GM19193 (cell line): Measurements from ENCODE around the gene L1TD1.

Experiments used
- POLR2A ChIP-seq: IDR thresholded peaks from 4 replicates; pipeline ENCODE4 v1.6.1; 2011; ENCODE audit not compliant: insufficient read depth, insufficient read length; ENCODE audit errors: extremely low read depth

L1TD1 gene

DNA sequence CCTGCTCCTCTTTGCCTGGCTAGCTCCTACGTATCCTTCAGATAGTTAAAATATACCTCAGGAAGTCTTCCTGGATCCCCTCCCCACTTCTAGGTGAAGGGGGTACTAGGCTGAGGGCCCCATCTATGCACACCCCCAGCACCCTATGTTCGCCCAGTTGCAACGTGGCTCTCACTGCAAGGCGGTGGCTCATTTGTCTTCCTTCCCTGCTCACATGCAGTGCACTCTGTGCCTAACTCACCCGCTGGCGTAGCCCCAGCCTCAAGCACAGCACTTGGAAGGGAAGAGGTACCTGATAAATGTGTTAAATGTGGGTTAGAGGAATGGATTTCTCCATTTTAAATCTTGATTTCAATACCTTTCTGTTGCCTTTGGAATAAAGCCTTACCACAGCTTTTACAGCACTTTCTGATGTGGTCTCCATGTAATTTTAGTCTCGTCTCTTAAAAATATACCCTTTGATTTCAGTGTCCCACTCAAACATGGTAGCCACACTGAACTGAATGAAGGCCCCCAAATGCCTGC, 39.3 kb downstream of the L1TD1 start:
- no peak for TF ChIP-seq POLR2A

DNA sequence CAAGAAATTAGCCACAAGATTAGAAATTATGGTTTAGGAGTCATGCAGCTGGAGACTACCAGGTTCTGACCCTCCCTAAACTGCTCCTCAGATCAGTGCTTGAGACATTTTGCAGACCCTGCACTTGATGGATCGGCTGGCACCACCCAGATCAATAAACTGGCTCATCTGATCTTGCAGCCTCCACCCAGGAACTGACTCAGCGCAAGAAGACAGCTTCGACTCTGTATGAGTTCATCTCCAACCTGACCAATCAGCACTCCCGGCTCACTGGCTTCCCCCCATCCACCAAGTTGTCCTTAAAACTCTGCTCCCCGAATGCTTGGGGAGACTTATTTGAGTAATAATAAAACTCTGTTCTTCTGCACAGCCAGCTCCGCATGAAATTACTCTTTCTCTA, 40.0 kb downstream of the L1TD1 start:
- TF ChIP-seq POLR2A: no peak

DNA sequence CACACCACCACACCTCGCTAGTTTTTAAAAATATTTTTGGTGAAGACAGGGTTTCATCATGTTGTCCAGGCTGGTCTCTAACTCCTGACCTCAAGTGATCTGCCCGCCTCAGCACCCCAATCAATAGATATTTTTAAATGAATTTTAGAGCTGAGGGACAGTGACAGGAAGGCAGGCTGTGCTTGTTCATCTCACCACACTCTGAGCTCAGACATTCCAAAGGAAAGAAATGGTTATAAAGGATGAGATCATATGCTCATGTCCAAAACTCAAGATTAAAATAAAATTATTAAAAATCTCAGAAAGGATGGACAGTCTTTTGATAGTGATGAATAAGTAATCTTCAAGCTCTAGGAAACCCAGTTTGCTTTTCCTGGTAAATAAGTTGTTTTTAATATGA, 40.9 kb downstream of the L1TD1 start:
- no peak for TF ChIP-seq POLR2A

DNA sequence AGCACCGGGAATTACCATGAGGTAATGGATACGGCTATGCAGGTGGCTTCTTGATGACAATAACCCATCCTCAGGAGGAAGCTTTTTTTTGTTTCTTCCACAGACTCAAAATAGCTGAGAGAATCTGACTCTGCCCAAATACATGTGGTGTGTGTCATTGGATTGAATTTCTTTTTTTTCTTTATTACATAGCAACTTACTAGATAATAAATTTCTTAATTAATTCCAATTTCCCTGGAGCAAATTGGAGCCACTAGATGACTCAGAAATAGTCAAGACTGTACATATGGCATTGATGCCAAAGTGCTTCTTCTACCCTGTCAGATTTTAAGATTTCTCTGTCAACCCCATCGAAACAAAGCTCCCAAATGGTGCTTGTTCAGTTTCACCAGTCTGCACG, 42.7 kb downstream of the L1TD1 start:
- no peak for TF ChIP-seq POLR2A

DNA sequence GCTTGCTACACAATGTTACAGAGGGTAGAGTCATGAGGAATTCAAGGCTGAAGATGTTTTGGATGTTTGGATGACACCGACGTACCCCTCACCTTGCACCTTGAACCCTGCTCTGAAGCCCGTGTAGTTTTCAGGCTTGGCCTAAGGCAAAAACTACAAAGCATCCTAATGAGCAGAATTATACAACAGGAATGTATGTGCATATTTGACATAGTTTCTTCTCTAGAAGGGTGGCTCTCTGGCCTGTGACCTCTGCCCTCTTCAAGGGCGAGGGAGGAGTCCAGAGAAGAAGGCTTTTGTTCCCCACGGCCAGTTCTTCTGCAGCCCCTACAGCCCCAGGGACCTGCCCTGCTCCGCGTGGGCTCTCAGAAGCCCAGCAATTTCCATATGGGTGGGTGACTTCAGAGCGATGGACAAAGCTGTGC, 43.3 kb downstream of the L1TD1 start:
- no peak for TF ChIP-seq POLR2A

DNA sequence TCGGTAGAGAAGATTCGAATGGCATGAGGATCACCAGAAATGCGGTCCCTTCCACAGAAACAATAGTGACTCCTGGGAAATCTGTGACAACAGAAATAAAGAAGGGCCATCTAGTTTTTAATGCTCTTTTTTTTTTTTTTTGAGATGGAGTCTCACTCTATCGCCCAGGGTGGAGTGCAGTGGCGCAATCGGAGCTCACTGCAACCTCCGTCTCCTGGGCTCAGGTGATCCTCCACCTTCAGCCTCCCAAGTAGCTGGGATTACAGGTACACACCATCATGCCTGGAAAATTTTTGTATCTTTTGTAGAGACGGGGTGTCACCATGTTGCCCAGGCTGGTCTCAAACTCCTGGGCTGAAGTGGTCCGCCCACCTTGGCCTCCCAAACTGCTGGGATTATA, 43.9 kb downstream of the L1TD1 start:
- no peak for TF ChIP-seq POLR2A

DNA sequence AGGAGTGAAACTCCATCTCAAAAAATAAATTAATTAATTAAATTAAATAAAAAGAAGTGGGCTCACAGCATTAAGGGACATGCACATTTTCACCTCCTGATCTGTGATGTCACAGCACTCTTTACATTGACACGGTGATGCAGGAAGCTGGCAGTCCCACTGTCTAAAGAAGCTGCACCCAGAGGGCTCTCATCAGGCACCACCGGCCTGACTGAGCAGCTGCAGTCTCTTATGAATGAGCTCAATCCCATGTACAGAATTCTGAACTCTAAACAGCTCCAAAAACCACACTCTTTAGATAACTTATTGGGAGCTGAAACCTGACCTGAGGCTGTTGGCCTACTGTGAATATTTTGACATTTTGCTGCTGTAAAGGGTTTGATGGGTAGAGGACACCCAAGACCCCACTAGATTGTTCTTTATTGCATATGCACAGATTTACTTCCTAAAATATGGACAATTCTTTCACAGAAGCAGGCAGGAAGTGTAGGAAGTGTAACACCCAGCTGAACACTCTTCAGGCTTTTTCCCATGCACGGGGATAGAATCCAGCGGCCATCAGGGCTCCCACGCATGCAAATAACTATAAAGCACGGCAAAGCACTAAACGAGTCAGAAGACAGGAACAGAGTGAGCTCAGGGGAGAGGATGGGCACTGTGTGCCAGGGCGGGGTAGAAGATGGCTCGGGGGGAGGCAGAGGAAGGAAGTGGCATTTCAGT, 46.2 kb downstream of the L1TD1 start:
- no peak for TF ChIP-seq POLR2A

DNA sequence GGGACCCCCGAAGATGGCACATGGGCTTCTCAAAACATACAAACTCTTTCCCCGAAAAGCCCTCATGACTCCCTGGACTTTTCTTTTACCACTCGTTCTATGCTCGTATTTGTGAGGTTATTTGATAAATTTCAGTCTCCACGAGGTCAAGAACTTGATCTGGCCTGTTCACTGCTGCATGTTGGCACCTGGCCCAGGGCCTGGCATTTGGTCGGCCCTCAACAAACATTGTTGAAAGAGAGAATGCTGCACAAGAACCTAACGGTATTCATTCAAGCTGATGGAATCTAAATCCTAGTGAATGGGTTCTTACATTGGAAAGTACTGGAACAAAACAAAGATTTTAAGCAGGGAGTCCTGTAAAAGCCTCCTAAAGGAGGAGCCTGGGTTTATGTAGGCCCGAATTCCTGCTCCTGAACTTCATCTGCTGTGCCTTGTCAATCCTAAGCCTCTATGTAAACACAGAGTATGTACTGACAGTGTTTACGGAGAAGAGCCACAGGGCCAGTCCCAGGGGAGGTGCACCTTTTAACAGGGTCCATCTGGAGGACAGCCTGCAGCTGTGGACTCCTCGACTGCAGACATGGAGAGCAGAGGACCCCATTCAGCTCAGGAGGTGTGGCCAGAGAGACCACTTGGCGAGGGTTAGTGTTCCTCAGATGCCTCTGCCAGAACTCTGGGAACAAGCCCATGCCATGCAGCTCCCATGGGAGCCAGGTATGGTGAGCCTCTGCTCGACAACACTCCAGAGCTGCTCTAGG, 46.9 kb downstream of the L1TD1 start:
- no peak for TF ChIP-seq POLR2A

DNA sequence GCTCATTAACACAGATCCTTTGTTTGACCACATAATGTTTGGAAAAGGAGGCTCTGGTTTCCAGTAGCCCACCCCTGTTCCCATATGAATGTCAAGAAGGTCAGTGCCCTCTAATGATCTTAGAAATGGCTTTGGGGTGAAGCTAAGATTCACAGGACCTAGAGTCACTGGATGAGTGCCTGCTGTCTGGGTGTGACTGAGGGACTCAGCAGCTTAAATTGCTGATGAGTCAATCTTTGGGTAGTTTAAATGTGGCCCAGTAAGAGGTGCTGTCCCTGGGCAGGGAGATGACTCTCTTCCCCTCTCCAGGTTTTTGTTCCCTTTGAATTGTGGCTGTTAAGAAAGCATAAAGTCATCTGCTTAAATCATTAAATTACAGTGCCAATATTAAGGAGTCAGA, 50.6 kb downstream of the L1TD1 start:
- TF ChIP-seq POLR2A: no peak

DNA sequence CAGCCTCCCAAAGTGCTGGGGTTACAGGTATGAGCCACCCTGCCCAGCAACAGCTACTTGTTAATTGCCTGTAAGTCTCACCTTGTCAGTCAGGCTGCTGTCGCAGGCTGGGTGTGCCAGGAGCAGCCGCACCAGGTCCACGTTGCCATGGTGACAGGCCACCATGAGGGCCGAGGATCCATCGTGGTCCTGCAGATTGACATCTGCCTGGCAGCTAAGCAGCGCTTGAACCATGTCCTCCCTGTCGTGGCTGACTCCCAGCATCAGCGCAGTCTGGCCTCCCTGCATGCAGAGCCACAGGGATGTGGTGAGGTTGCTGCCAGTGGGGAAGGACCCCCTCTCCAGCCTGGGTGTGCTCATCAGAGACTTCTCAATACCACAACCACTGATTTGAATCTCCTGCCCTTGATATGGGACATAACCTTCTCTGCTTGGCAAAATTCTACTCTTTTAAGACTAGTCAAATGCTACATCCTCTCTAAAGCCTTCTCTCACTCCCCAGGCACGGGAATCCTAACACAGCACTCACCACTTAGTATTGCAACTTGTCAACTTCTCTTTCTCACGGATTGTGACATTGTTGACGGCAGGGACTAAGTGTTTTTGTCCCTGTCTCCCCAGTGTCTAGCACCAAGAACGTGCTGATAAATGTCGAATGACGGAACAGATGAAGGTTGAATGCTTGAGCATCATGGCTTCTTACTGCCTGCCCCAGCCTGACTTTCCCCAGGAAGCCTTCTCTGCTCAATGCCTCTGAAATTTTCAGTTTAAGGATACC, 52.9 kb downstream of the L1TD1 start:
- TF ChIP-seq POLR2A: no peak

DNA sequence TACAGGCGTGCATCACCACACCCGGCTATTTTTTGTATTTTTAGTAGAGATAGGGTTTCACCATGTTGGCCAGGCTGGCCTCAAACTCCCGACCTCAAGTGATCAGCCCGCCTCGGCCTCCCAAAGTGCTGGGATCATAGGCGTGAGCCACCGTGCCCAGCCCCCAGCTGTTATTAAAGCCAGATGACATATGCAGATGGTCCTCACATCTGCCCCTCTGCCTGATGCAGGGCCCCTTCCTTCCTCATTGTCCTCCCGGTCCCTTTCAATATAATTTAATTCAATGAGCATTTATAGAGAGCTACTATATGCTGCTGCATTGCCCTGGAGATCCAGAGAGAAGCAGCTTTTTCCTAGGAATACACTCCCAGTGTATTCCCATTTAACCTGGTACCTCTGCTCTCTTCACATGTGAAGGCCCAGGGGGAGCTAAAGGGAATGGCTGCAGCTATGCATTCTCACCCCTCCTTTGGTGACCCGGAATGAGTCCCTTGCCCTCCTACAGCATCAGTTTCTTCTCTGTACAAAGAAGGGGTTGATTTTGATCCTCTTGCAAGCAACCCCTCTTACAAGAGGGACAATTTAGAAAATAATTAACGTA, 55.6 kb downstream of the L1TD1 start:
- TF ChIP-seq POLR2A: no peak

DNA sequence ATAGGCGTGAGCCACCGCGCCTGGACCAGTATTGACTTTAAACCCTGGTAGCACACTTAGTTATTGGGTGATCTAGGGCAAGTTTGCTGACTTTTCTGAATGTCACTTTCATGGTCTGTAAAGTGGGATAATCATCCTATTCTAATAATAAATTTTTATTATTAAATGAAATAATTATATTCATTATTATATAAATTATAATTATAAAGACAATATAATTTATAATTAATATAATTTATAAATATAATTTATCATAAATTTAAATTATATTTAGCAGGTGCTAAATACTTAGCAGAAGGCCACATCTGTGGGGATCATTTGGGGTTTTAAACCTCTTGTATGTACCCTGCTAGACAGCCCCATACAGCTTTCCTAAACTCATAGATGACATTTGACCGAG, 64.9 kb downstream of the L1TD1 start:
- no peak for TF ChIP-seq POLR2A

DNA sequence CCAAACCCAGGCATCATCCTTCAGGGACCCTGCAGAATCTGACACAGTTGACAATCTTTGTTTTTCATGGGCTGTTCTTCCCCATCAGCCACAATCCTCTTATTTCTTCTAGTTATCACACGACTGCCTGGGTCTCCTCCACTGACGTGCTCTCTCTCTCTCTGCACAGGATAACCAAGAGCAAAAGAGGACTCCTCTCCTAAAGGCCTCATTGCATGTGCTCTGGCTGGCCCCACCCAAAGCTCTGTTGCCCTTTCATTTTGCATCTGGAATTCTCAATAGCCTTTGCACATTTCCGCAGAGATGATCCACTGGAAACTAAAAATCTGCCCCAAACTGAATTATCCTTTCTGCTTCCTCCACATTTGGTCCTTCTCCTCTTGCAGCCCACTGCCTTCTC, 66.0 kb downstream of the L1TD1 start:
- no peak for TF ChIP-seq POLR2A
